GM18951 (cell line): ENCODE measurements around the gene MRPL52.

Experiments used
- POLR2A ChIP-seq: IDR thresholded peaks from 4 replicates; pipeline ENCODE4 v1.6.1; 2011; ENCODE audit warnings: mild to moderate bottlenecking; ENCODE audit not compliant: insufficient read length, insufficient read depth; ENCODE audit errors: extremely low read depth
- in situ Hi-C: fragments of 300-500 bp; cut with MboI; formaldehyde crosslinking; loops from one replicate; pipeline ENCODE4 v1.12.0; 2022; ENCODE audit warnings: low sequenced_read_pairs, mixed read lengths, inconsistent platforms; ENCODE audit not compliant: unreplicated experiment

Gene MRPL52

DNA sequence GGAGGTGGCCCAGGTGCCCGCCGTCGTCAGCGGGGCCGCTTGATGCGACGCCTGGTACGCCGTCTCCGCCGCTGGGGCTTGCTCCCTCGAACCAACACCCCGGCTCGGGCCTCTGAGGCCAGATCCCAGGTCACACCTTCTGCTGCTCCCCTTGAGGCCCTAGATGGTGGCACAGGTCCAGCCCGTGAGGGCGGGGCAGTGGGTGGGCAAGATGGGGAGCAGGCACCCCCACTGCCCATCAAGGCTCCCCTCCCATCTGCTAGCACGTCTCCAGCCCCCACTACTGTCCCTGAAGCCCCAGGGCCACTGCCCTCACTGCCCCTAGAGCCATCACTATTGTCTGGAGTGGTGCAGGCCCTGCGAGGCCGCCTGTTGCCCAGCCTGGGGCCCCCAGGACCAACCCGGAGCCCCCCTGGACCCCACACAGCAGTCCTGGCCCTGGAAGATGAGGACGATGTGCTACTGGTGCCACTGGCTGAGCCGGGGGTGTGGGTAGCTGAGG lies 47.4 kb downstream of the MRPL52 start:
- TF ChIP-seq POLR2A, result no peak
- in situ Hi-C loops, result no loop called here

DNA sequence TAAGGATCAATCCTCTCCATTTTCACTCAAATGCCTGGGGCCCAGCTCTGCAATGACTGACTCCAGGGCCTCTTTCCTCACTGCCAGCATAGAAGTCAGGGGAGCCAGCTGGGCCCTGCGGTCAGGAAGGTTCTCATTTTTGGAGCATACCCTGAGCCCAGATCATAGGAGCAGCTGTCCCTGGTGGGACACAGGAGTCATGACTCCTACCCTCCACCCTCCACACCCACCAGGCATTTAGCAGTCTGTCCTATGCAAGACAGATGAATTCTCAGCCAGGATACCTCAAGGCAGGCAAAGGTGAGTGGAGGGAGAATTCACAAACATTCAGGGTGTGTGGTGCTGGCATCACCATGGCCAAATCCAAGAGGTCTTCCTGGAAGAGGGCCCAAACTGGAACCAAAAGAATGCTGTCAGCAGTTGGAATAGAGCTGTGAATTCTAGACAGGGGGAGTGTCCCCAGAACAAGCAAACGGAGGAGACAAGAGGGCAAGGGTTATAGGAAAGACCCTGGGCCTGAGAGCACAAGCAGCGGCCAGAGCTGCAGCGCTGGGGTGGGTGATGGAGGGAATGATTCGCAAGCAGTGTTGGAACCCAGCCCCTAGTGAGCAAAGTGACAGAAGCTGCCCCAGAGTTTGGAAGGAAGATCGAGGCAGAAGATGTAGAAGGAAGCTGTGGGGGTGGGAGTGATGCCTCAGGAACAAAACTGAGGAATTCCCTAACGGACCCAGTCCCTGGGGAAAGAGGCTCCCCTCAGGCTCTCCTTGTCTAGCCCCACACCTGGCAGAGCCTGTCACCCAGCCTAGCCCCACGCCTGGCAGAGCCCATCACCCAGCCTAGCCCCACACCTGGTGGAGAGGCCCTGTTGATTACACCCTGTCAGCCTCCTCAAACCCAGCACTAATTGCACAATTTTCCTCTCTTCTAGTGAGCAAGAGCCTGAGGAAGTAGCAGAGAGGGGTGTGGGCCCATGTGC lies 48.9 kb downstream of the MRPL52 start:
- in situ Hi-C loops, result no loop called here
- no peak for TF ChIP-seq POLR2A

GRCh38 chr14:22882064-22882463 lies 52.4 kb downstream of the MRPL52 start:
- TF ChIP-seq POLR2A, result no peak
- in situ Hi-C loops, result no loop called here

DNA sequence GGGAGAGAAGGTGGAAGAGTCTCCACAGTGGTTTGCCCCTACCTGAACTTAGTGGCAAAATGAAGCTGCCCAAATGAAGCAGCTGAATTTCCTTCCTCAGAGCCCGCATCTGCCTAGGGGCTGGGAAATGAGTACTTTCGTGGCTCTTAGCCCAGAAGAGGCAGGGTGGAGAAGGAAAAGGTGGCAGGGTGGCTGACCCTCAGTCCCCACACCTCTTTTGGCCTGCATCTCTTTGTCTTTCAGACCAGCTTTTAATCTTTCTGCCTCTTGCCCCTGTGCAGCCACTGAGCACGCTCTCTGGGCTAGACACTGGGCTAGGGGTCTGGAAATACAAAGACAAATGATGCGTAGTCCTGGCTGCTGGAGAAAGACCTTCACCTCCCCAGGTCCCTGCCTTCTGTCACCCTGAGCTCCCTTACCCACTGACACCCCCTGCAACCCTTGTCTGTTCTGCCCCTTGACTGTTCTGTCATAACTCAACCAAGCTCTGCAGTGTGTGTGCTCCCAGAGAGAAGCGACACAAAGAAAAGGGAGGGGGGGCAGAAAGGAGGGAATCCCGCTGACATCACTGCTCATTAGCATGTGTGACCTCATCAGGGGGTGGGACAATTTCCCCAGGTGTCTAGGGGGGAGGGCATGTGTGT lies 53.0 kb downstream of the MRPL52 start:
- no peak for TF ChIP-seq POLR2A
- in situ Hi-C loops, result no loop called here

GRCh38 chr14:22883173-22883976 lies 53.7 kb downstream of the MRPL52 start, which contains the start of gene REM2:
REM2 (plus strand) TSS chr14:22883222; CDS start chr14:22883288, 66 bp downstream.
- in situ Hi-C loops, result no loop called here
- no peak for TF ChIP-seq POLR2A

DNA sequence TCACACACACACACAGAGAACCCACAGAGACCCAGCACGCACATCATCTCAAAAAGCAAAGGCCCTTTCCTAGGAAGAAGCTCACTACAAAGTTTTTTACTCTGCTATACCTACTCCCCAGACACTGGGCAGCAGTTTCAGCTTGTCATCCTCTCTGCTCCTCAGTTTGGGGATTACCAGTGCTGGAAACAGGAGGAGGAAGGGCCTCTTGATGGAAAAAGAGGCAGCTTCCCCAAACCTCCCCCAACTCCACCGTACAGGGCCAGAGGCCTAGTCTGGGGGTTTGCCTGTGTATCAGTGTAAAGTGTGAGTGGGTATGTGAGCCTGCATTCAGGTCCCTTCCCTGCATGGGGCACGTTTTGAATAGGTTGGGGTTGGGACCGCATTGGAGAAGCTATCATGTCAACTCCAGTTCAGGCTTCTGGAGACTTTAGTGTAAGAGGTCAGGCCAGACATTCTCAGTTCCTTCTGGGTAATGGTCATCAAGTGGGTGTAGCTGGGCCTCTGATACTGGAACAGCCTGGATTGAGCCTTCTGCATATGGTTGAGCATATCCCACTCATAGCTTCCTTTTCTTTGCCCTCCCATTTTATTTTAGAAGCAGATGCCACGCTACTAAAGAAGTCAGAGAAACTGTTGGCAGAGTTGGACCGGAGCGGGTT lies 54.5 kb downstream of the MRPL52 start:
- in situ Hi-C loops, result no loop called here
- TF ChIP-seq POLR2A, result no peak
